Upper lobe of left lung (tissue), 4 donors: Measurements from ENCODE around the gene NAIF1.
A peak's percentile ranks its signal among the peaks of the same experiment; 100 is the strongest.

Experiments used
- EP300 ChIP-seq, 4 donors: sonication (generic); formaldehyde crosslinking; IDR thresholded peaks; one replicate each; pipeline ENCODE4 v1.5.1; 2017; ENCODE audit warnings: antibody characterized with exemption in 4 of 4, control low read depth in 2 of 4
- POLR2A ChIP-seq, 4 donors: fragments of 450-650 bp; IDR thresholded peaks; one replicate each; pipeline ENCODE4 v1.5.1; 2016 to 2017; ENCODE audit warnings: antibody characterized with exemption in 4 of 4, mild to moderate bottlenecking in 2 of 4
- POLR2AphosphoS5 ChIP-seq, 2 donors: sonication (generic); formaldehyde crosslinking; IDR thresholded peaks; one replicate each; pipeline ENCODE4 v1.5.1; 2017; ENCODE audit warnings: antibody characterized with exemption in 2 of 2
- TF ChIP-seq, protein P1 (sequence below), 6 experiments: fragments of 450-650 bp in 4 of 6; fragments of 200-600 bp in 2 of 6; sonication (generic) in 2 of 6; IDR thresholded peaks; one replicate each; pipeline ENCODE4 v1.5.1; 2016 to 2019; ENCODE audit warnings: antibody characterized with exemption in 6 of 6

DNA sequence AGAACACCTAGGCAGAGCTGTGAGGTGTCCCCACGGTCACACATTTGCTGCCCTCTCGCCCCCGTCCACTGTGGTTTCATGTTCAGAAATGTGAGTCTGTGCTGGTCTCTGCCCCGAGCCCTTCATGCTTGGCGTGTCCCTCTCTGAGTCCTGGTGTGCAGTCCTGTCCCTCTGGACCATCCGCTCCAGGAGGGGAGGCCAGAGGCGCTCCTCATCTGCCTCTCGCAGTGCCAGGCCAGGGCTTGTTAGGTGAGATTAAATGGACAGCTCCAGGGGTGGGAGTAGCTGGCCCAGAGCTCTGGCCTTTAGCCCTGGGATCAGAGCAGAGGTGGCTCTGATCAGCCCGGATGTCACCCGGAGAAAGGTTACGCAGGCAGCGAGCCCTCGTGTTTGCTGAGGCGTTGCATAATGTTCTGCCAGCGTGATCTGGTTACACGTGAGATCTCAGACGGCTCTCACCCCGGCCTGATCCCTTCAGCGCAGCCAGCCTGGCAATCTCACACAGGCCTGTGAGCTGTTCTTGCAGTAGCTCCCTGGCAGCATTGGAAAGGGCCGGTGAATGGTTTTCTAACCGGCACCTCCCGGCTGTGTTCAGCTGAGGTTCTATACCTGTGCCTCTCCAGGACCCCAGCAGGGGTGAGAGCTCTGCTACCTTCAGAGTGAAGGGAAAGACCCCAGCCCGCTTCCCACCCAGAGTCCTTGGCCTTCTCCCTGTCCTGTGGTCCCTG is 35.9 kb upstream of the NAIF1 start:
- TF ChIP-seq, protein P1, sequence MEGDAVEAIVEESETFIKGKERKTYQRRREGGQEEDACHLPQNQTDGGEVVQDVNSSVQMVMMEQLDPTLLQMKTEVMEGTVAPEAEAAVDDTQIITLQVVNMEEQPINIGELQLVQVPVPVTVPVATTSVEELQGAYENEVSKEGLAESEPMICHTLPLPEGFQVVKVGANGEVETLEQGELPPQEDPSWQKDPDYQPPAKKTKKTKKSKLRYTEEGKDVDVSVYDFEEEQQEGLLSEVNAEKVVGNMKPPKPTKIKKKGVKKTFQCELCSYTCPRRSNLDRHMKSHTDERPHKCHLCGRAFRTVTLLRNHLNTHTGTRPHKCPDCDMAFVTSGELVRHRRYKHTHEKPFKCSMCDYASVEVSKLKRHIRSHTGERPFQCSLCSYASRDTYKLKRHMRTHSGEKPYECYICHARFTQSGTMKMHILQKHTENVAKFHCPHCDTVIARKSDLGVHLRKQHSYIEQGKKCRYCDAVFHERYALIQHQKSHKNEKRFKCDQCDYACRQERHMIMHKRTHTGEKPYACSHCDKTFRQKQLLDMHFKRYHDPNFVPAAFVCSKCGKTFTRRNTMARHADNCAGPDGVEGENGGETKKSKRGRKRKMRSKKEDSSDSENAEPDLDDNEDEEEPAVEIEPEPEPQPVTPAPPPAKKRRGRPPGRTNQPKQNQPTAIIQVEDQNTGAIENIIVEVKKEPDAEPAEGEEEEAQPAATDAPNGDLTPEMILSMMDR (IDR thresholded peaks at IDR 0.05) = no peak
- TF ChIP-seq EP300 (IDR thresholded peaks at IDR 0.05) (peak in 1 of 4 donors; percentile 13), POLR2A (IDR thresholded peaks at IDR 0.05) (no peak), POLR2AphosphoS5 (IDR thresholded peaks at IDR 0.05) (no peak)
